GM12891 (cell line): ENCODE results near the gene UBQLN4.

Source experiments
- DNase-seq: peaks from one replicate; pipeline ENCODE4 v3.0.0; 2011; ENCODE audit warnings: low spot score; ENCODE audit not compliant: insufficient read length
- FAIRE-seq: peaks from 2 replicates; lab custom pipeline; 2011; peaks lifted over from hg19 to GRCh38; lab: Jason Lieb, UNC
- PAX5 ChIP-seq: IDR thresholded peaks from 2 replicates; pipeline ENCODE4 v1.6.1; 2011; ENCODE audit warnings: low read length, moderate library complexity, mild to moderate bottlenecking; ENCODE audit not compliant: insufficient read depth, severe bottlenecking
- POLR2A ChIP-seq: IDR thresholded peaks from 2 replicates; pipeline ENCODE4 v1.6.1; 2011; ENCODE audit warnings: low read depth, low read length, control low read depth
- POLR2AphosphoS5 ChIP-seq: IDR thresholded peaks from 2 replicates; pipeline ENCODE4 v1.6.1; 2011; ENCODE audit warnings: low read depth, low read length, control low read depth
- POU2F2 ChIP-seq: IDR thresholded peaks from 2 replicates; pipeline ENCODE4 v1.6.1; 2011; ENCODE audit warnings: low read depth, mild to moderate bottlenecking, control low read depth, low read length, moderate library complexity
- SPI1 ChIP-seq: IDR thresholded peaks from 2 replicates; pipeline ENCODE4 v1.6.1; 2011; ENCODE audit warnings: low read depth, low read length, control low read depth
- TAF1 ChIP-seq: IDR thresholded peaks from 2 replicates; pipeline ENCODE4 v1.6.1; 2011; ENCODE audit warnings: low read depth, low read length, control low read depth

UBQLN4 gene

GRCh38 chr1:156063997-156064285, 10.3 kb upstream of the UBQLN4 start:
- DNase-seq, result no peak
- TF ChIP-seq PAX5, result no peak
- no peak for TF ChIP-seq TAF1
- TF ChIP-seq POLR2AphosphoS5, result no peak
- TF ChIP-seq POLR2A, result no peak
- TF ChIP-seq SPI1, result no peak
- TF ChIP-seq POU2F2, result no peak
- FAIRE-seq, result no peak

GRCh38 chr1:156062189-156062588, 8.6 kb upstream of the UBQLN4 start:
- FAIRE-seq (no peak), DNase-seq (no peak)
- TF ChIP-seq TAF1, result no peak
- no peak for TF ChIP-seq POLR2AphosphoS5
- no peak for TF ChIP-seq POLR2A
- TF ChIP-seq SPI1, result no peak
- no peak for TF ChIP-seq POU2F2
- TF ChIP-seq PAX5, result no peak

DNA sequence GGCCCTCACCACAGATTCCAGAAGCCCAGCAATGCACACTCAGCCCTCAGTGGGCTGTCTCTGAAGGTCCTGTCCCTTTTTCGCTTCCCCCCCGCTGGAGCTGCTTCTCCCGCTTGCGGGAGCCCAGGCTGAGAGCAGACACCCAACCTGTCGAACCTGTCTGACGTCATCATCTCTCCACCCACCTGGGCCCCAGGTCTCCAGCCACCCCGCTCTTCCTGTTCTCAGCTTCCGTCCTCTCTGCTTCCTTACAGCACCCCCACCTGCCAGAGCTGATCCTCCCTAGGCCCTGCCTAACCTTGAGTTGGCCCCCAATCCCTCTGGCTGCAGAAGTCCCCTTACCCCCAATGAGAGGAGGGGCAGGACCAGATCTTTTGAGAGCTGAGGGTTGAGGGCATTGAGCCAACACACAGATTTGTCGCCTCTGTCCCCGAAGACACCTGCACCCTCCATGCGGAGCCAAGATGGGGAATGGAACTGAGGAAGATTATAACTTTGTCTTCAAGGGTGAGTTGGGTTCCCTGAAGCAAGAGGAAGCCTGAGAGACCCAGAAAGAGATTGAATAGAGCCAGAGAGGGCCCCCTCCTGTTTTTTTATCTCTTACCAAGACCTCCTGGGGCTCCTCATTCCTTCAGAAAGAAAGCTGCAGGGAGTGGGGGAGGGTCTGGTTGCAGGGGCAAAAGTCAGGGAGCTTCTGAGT, 7.5 kb upstream of the UBQLN4 start, which contains the start of gene RAB25:
RAB25 (plus strand) TSS at position 224 of the 700 bp plus-strand sequence; CDS start at position 465, 241 bp downstream.
- FAIRE-seq, result no peak
- no peak for TF ChIP-seq POU2F2
- TF ChIP-seq PAX5, result no peak
- no peak for TF ChIP-seq POLR2A
- no peak for TF ChIP-seq TAF1
- no peak for TF ChIP-seq SPI1
- no peak for TF ChIP-seq POLR2AphosphoS5
- DNase-seq, result no peak

DNA sequence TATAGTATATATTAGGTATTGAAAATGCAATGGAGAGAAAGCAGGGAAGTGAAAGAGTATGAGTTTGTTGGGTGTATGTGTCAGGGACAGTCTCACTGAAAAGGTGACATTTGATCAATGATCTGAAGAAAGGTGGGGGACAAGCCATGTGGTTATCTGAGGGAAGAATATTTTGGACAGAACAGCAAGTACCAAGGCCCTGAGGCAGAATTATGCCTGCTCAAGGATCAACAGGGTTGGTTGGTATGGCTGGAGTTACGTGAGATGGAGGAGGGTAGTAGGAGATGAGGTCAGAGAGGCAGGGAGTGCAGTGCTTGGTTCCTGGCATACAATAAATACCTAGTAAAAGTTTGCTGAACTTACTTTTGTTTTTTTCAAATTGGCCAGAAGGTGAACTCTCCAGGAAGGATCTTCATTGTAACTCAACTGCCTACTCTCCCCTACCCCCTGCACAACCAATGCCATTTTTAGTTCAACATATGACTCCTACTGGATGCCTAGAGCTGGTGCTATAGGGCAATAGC, 2.8 kb upstream of the UBQLN4 start:
- no peak for TF ChIP-seq SPI1
- no peak for TF ChIP-seq POLR2A
- TF ChIP-seq POU2F2, result no peak
- no peak for TF ChIP-seq TAF1
- no peak for TF ChIP-seq POLR2AphosphoS5
- no peak for FAIRE-seq
- no peak for DNase-seq

- FAIRE-seq (no peak), DNase-seq (no peak)
- TF ChIP-seq POLR2A (no peak), SPI1 (peak; percentile 87)
Observed at GRCh38 chr1:156055281-156056048, 1.9 kb upstream of the UBQLN4 start.

DNA sequence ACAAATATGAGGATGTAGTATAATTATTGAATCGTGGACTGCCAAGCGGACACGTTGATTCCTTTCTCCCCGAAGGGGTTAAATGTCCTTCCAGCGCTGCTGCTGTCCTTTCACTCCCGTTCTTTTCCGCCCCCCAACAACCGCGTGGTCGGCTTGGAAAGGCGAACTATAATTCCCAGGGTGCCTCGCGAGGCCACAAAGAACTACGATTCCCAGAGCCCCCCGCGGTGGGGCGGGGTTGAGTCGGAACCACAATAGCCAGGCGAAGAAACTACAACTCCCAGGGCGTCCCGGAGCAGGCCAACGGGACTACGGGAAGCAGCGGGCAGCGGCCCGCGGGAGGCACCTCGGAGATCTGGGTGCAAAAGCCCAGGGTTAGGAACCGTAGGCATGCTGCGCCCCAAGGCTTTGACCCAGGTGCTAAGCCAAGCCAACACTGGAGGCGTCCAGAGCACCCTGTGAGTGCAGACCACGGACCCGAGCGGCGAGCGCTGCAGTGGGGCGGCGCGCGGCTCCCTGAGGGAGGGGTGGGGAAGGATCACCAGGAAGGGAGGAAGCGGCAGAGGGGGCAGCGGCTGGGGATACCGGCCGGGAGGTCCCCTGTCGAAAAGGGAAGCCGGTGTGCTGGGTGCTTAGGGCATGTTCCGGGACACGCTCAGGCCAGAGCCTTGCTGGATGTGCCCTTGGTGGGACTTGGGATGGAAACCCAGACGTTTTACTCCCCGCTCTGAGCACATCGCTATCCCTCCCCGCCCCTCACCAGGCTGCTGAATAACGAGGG, 1.1 kb upstream of the UBQLN4 start, which contains the start of gene LAMTOR2:
LAMTOR2 (plus strand) TSS at position 283 of the 781 bp plus-strand sequence; CDS start at position 391, 108 bp downstream.
- FAIRE-seq (peak; percentile 99), DNase-seq (peak; percentile 95)
- TF ChIP-seq SPI1, result no peak
- no peak for TF ChIP-seq PAX5
- TF ChIP-seq TAF1, result peak; percentile 48; the same call in 1 of the 2 replicates
- peak; percentile 46; the same call in 1 of the 2 replicates for TF ChIP-seq POLR2A
- TF ChIP-seq POLR2AphosphoS5, result peak; percentile 56; the same call in 1 of the 2 replicates
- peak; percentile 72 for TF ChIP-seq POU2F2

DNA sequence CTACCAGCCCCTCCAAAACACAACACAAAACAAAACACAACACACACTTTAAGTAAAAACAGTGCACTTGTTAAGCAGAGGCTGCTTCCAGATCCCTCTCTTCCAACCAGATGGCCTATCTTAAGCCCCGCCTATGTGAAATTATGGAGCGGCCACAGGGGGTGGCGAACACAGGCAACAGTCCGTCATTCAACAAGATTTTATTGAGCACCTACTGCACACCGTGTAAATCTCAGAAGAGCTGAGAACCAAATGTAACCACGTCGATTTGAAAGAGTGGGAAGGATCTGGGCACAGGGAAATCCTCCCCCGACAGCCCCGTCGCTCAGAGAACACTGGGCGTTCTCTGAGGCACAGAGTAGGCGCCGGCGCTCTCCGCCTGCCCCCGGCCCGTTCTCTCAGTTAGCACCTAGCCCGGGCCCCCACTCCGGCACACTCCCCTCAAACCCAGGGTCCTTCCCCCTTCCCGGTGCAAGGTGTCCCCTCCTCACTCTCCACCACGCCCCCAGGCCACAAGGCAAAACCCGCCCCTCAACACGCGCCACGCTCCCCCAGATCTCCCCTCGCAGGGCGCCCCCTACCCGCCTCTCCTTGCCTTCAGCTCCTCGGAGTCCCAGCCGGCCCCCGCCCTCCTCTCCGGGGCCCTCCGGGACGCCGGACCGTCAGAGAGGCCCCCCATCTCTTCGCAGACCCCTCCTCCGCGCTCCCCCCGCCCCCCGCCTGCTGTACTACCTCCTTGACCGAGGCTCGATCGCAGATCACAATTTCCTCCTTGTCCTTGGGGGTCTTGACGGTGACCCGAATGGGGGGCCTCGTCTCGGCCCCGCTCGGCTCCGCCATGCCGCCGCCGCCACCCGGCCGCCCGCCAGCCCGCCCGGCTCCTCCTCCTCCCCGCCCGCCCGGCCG, 483 bp downstream of the UBQLN4 start:
- DNase-seq, result peak; percentile 73
- FAIRE-seq, result no peak
- TF ChIP-seq PAX5, result no peak
- TF ChIP-seq TAF1, result no peak
- TF ChIP-seq POU2F2, result no peak
- no peak for TF ChIP-seq POLR2A
- no peak for TF ChIP-seq POLR2AphosphoS5
- no peak for TF ChIP-seq SPI1

DNA sequence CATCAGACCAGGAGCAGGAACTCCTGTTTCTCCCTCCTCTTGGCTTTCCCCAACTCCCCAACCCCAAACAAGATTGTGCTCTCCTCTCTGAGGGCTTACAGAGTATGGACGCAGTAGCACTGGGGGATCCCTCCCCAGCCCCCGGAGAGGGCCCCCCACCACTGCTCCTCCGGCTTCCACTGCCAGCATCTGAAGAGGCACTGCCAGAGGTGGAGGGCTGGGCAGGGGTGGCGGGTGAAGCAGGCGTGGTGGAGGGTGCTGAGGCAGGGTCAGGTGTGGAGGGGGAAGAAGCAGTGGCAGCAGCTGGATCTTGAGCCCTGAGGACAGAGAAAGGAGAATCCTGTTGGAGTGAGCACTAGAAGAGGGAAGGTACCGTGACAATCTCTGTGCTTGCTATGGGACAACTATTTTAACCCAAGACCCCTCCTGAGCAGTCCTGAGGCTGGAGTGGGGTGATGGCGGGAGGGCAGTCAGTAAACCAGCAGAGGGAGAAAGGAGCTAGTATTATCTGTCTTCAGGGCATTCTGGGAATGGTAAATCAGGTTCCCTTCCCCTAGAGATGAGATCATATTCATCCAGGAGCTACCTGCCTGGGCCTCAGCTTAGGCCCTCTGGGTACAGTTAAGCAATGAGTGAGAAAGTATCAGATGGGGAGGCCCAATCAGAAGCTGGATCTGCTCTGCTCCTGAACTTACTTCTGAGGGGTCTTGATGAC, 2.4 kb downstream of the UBQLN4 start:
- no peak for TF ChIP-seq POLR2AphosphoS5
- TF ChIP-seq SPI1, result no peak
- no peak for TF ChIP-seq PAX5
- TF ChIP-seq POU2F2, result no peak
- TF ChIP-seq POLR2A, result no peak
- TF ChIP-seq TAF1, result no peak
- DNase-seq (no peak), FAIRE-seq (no peak)
